Activated naive CD4-positive, alpha-beta T cell treated with Interleukin-2 at 50 U/mL for 16 hours (primary cell): ENCODE results near the gene MYOM3.
"Not testable (repeated sequence)": the region's sequence is repeated elsewhere in the genome, so short reads cannot be mapped to it uniquely, and the experiment has no call there.

Experiments
- DNase-seq: peaks from one replicate; pipeline ENCODE4 v3.0.0-alpha.2; 2020

Gene MYOM3

GRCh38 chr1:24069817-24070216, 42.1 kb downstream of the MYOM3 start:
- no peak for DNase-seq

DNA sequence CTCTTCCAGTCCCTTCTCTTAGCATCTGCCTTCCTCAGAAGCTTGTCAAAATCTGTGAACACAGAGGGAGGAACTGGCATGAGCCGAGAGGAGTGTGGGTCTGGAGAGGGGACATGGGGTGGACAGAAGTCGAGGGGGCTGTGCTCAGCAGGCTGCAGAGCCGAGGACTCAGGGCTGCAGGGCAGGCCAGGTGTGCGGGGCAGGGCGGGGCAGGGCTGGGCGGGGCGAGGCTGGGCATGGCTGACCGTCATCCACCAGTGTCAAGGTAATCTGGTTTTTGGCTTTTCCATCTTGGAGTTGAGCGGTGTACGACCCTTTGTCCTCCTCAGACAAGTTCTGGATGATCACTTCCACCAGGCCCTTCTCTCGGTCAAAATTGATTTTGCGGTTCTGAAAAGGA, 44.0 kb downstream of the MYOM3 start:
- no peak for DNase-seq

GRCh38 chr1:24065304-24065703, 46.6 kb downstream of the MYOM3 start:
- DNase-seq: no peak

DNA sequence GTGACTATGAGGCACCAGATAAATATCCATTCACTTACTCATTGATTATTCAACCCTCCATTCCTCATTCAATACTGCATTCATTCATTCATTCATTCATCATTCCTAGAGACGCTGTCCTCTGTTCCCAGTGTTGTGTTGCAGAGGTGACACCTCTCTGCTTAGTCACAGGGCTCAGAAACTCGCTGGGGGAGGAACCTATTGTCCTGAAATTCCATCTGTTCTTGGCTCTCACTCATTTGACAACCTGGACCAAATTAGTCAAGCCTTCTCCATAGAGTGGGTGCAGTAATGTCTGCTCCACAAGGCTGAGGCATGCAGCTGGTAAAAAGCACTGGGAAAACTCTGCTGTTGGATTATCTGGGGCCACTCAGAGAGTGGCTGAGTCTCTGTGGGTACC, 49.7 kb downstream of the MYOM3 start:
- DNase-seq: no peak

DNA sequence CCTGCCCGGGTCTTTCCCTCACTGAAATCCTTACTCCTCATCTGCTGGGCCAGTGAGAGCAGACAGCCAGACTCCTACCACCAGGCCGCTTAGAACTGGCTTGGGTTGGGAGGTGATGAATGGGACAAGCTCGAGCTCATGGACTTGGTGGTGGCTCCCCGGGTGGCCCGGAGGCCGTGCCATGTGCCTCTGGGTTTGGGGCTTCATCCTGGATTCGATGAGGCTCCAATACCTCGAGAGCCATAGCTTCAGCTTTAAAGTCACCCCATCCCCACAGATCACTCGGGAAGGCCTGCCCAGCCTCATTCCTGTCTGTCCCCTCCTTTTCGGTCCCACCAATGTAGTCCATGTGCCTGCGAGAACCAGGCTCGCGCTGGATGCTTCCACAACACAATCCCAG, 51.5 kb downstream of the MYOM3 start:
- DNase-seq: no peak

GRCh38 chr1:24058671-24059455, 53.1 kb downstream of the MYOM3 start:
- no peak for DNase-seq

- no peak for DNase-seq
Measured at GRCh38 chr1:24057171-24057570, 54.8 kb downstream of the MYOM3 start.

DNA sequence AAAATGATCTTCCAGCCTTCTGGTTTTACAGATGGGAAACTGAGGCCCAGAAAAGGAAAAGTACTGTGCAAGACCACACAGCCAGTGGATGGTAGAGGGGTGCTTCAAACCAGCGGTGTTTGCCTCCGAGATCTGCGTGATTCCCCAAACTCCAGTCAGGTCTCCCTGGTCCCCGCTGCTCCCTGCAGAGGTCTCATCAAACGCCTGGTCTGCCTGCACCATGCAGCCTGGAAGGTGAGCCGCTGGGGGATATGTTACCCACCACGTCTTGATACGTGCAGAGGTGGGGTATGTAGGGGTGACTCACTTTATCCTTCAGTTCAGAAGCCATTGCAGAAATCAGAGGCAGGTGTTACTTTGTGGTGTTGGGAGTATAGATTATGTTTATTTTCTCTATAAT, 56.3 kb downstream of the MYOM3 start:
- DNase-seq: no peak

DNA sequence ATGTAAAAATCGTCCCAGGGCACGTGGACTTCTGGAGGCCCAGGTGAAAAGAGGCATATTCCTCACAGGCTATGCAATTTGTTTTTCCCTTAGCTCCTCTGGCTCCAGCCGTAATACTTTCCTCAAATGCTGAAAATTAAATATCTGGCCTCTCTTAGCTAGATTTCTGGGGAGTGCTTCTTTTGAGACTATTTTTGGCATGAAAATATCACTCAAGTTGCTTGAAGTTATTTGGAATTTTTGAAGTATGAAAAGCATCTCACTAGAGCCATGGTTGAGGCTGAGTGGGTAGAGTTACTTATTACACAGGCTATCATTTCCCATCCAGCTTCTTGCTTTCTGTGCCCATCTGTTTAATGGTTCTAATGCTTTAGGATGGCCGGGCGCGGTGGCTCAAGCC, 59.7 kb downstream of the MYOM3 start:
- DNase-seq: no peak

GRCh38 chr1:24051206-24051945, 60.6 kb downstream of the MYOM3 start:
- DNase-seq: no peak

GRCh38 chr1:24049733-24050132, 62.2 kb downstream of the MYOM3 start:
- no peak for DNase-seq

GRCh38 chr1:24048894-24049293, 63.0 kb downstream of the MYOM3 start:
- not testable (repeated sequence) for DNase-seq

DNA sequence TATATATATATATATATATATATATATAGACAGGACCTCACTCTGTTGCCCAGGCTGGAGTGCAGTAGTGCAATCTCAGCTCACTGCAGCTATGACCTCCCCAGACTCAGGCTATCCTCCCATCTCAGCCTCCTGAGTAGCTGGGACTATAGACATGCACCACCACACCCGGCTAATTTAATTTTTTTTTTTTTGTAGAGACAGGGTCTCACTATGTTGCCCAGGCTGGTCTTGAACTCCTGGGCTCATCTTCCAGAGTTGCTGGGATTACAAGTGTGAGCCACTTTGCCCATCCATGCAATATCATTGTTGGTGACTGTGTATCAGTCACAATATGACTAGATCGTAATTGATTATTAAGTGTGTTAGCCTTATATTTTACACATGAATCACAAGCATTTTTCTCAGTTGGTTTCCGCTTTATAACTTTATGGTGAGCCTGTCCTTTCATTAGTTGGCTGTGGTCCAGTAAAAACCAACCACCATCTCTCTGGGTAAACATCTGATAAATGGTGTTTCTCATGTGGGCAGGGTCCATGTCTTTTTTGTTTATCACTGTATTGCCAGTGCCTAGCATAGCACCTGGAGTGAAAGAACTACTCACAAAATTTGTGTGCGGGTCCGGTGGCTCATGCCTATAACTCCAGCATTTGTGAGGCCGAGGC, 63.6 kb downstream of the MYOM3 start:
- no peak for DNase-seq

- DNase-seq: no peak
Measured at GRCh38 chr1:24047110-24047477, 64.8 kb downstream of the MYOM3 start.

DNA sequence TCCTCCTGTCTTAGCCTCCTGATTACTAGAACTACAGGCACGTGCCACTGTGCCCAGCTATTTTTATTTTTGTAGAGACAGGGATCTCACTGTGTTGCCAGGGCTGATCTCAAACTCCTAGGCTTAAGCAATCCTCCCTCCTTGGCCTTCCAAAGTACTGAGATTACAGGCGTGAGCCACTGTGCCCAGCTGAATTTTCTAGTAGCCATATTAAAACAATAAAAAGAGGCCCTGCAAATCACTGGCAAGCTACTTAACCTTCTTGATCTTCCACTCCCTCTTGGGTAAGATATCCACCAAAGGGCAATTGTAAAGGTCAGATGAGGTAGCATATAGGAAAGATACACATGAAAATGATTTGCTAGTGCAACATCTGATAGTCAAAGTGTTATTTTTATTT, 66.2 kb downstream of the MYOM3 start:
- DNase-seq: no peak

- DNase-seq: not testable (repeated sequence)
Measured at GRCh38 chr1:24044672-24045071, 67.3 kb downstream of the MYOM3 start.

DNA sequence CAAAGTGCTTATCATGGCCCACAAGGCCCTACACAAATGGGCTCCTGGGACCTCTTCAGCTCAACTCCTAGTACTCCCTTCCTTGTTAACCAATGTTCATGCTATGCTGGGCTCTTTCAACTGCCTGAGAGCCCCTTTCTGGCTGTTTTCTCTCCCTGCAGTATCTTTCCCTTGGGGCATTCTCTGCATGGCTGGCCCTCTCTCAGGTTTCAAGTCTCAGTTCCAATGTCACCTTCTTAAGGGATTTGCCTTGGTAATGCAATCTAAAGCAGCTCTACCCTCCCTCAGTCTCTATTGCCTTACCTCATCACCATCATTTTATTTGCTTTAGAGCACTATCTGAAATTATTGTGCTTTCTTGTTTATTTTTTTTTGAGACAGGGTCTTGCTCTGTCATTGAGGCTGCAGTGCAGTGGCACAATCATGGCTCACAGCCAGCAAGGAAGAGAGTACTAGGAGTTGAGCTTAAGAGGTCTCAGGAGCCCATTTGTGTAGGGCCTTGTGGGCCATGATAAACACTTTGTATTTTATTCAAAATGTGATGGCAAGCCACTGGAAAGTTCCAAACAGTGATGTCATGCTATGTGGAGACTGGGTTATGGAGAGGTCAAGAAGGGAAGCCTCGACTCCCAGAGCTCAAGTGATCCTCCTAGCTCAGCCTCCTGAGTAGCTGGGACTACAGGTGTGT, 68.4 kb downstream of the MYOM3 start:
- no peak for DNase-seq

DNA sequence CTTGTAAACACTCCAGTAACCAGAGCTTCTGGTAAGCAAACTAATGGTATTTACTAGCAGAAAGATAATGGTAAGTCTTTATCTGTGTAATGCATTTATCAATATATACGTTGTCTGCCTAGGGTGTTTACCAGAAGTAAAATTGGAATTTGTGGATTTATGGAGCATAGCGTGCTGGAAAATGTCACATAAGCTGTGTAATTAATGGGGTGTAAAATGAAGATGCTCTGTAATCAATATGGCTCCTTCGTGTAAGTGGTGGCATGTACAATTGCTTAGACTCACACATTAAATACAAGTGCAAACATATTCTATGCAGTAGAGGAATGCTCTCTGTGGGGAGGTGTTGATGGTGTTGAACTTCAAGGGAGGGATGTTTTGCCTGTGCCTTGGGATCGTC, 69.6 kb downstream of the MYOM3 start:
- DNase-seq: no peak

DNA sequence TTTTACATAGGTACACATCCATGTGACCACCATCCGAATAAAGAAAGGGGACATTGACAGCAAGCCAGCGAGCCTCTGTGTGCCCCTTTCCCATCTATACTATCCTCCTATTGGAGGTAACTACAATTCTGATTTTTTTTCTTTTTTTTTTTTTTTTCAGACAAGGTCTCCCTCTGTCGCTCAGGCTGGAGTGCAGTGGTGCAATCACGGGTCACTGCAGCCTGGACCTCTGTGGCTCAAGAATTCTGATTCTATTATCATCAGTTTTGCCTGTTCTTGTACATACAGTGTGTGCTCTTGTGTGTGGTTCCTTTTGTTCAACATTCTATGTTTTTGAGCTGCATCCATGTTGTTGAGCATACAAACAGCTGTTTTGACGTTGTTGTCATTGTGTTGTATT, 75.8 kb downstream of the MYOM3 start:
- no peak for DNase-seq

GRCh38 chr1:24032981-24033380, 79.0 kb downstream of the MYOM3 start:
- DNase-seq: no peak

DNA sequence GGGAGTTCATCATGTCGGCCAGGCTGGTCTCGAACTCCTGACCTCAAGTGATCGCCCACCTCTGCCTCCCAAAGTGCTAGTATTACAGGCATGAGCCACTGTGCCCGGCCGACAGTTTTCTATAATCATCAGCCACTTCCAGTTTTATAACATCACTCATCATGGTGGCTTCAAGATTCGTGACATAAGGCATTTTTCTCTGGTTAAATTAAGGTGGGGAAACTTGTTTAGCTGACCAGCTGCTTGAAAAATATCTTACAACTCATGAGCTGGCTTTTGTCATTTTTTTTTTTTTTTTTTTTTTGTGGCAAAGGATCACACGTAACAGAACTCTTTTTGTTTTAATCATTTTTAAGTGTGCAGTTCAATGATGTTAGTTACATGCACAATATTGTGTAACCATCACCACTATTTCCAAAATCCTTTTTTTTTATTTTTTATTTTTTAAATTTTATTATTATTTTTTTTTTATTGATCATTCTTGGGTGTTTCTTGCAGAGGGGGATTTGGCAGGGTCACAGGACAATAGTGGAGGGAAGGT, 80.9 kb downstream of the MYOM3 start:
- not testable (repeated sequence) for DNase-seq

GRCh38 chr1:24027838-24028468, 84.0 kb downstream of the MYOM3 start:
- no peak for DNase-seq
